GM19043 (cell line): ENCODE data around the gene LHCGR.

ENCODE experiments used
- ATAC-seq: cut with Tn5 transposase; IDR thresholded peaks from one replicate; pipeline ENCODE4 v1.9.1; 2021; ENCODE audit warnings: low read depth; ENCODE audit not compliant: unreplicated experiment

LHCGR gene

GRCh38 chr2:48755473-48755872, at the start of gene LHCGR:
LHCGR (minus strand) TSS chr2:48755724; CDS start chr2:48755671, 53 bp downstream.
- ATAC-seq: no peak

- no peak for ATAC-seq
These were observed 44.1 kb upstream of the LHCGR start for GRCh38 chr2:48799601-48800000.

- ATAC-seq: no peak
These were observed 39.5 kb upstream of the LHCGR start for GRCh38 chr2:48795065-48795464.

GRCh38 chr2:48793671-48794070, 38.1 kb upstream of the LHCGR start:
- ATAC-seq: no peak

DNA sequence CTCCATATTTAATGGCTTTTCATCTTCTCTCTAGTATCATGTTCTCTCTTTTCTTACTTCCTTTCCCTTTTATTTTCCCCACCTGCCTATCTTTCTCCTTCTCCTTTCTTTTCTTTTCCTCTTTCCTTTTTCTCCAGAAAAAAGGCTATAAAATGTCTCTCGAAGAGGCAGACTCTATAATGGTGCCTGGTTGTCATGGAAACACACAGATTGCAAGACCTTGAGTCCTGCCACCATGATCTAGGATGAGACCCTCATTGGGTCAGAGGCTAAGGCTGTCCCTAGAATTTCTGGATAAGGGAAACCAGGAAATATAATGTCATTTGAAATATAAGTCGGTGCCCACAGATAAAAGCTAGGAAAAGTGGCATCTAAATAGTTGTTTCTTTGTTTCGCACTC, 36.5 kb upstream of the LHCGR start:
- no peak for ATAC-seq

DNA sequence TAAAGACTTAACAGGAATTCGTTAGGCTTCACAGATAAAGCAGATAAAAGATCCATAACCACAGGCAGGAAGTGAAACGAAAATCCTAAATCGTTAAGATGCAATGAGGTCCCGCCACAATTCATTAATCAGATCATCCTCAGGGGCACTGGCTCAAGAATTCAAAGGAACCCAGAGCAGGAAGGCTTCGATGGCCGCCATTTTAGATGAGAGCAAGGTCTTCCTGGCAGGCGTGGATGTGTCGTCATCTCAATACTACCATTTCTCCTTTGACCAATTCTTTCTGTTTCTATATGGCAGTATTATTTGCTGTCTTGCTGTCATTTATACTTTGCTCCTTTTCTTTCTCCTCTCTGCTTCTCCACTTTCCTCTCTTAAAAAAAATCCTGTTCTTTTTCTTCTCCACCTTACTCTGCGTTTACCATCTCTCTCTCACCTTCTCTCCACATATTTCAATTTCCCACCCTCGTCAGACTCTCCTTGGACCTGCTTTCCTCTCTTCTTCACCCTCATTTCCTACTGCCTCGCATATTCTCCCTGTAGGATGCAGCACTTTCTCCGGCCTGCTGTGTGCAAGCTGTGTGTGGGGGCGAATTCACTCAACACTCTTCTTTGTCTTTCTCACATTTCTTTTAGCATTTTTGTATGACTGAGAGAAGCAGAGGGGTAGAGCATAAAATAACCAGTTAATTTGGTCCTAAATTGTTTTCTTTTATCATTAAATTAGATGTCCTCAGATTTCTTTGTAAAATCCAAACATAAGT, 35.1 kb upstream of the LHCGR start:
- ATAC-seq: no peak

DNA sequence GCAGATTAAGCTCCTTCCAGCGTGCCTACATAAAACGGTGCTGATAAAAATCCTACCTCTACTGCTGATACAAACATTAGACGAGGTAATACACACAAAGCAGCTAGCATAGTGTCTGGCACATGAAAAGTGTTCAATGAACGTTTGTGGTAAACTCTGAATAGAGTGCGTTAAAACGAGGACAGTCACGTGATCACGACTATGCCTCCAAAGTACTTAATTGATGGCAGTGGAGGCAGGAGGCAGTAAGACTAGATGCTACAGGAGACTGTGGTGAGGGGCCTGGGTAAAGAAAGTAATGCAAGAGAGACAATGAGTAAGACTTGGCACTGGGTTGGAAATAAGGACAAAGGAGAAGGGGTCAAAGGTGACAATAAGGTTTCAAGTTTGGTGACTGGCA, 32.1 kb upstream of the LHCGR start:
- ATAC-seq: no peak

DNA sequence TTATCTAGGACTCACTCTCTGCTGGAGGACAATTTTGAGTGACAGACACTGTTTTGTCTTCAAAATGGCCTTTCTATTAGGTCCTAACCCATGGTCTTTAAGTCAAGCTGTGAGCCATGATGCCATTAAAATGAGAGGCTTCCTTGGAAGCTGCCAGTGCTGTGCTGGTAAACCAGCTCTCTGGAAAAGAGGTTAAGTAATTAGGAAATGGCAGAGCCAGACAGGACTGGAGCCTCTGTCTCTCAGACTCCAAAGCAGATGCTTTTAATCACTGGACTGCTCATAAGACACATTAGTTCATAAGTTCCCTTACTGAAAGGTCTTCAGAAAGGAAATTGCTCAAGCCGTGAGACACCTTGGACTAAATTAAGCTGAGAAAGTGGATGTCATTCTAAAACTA, 25.8 kb upstream of the LHCGR start:
- no peak for ATAC-seq

- no peak for ATAC-seq
These were observed 23.6 kb upstream of the LHCGR start for GRCh38 chr2:48779019-48779716.

GRCh38 chr2:48774251-48774650, 18.7 kb upstream of the LHCGR start:
- no peak for ATAC-seq

- ATAC-seq: no peak
These were observed 15.9 kb upstream of the LHCGR start for GRCh38 chr2:48771241-48772014.

GRCh38 chr2:48770181-48770580, 14.7 kb upstream of the LHCGR start:
- no peak for ATAC-seq

- no peak for ATAC-seq
These were observed 13.1 kb upstream of the LHCGR start for GRCh38 chr2:48768669-48769068.

DNA sequence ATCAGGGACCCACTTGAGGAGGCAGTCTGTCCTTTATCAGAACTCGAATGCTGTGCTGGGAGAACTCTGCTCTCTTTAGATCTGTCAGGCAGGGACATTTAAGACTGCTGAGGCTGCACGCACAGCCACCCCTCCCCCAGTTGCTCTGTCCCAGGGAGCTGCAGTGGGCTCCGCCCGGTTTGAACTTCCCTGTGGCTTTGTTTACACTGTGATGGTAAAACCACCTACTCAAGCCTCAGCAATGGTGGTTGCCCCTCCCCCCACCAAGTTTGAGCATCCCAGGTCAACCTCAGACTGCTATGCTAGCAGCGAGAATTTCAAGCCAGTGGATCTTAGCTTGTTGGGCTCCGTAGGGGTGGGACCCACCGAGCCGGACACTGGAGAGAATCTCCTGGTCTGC, 11.8 kb upstream of the LHCGR start:
- ATAC-seq: no peak

DNA sequence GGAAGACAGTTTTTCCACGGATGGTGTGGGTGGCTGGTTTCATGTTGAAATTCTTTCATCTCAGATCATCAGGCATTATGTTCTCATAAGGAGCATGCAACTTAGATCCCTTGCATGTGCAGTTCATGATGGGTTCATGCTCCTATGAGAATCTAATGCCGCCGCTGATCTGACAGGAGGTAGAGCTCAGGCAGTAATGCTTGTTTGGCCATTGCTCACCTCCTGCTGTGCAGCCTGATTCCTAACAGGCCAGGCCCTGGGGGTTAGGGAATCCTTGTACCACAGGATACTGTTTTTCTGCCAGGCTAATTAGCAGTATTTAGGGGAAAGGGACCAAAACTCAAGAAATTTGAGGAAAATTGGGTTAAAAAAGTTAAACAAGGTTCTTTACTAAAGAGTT, 5.3 kb upstream of the LHCGR start:
- no peak for ATAC-seq

DNA sequence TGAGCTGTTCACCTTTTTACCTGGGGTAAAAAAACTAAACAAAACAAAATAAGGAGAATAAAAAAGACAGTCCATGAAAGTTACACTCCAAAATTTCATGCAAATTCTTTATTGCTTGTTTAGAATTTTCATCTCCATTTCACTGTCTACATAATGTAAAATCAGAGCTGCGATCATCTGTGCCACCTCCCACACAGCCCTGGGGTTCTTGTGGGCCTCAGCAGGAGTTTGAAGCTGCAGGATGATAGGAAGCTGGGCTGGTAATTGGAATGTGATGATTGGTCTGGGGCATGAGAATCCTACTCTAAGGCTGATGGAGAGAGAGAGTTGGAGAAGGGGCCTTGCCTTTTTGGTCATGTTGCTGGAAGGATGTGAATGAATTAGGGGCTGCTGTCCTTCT, 4.2 kb upstream of the LHCGR start:
- ATAC-seq: no peak

- peak; percentile 41 for ATAC-seq
These were observed 765 bp upstream of the LHCGR start for GRCh38 chr2:48756289-48756688.

- no peak for ATAC-seq
These were observed 650 bp downstream of the LHCGR start for GRCh38 chr2:48754874-48755273.

GRCh38 chr2:48753228-48753627, 2.3 kb downstream of the LHCGR start:
- no peak for ATAC-seq

GRCh38 chr2:48750128-48750739, 5.3 kb downstream of the LHCGR start:
- peak; percentile 64 for ATAC-seq
